SIG-M5 (cell line): Measurements from ENCODE around the gene BCL11B.

ENCODE experiments used
- DNase-seq: peaks from one replicate; lab custom pipeline; 2025; lab: John Stamatoyannopoulos, UW

BCL11B gene

GRCh38 chr14:99134516-99135046 lies 137.4 kb downstream of the BCL11B start:
- no peak for DNase-seq

GRCh38 chr14:99133636-99134515 lies 138.1 kb downstream of the BCL11B start:
- no peak for DNase-seq

GRCh38 chr14:99132821-99133635 lies 139.0 kb downstream of the BCL11B start:
- DNase-seq, result no peak

- DNase-seq, result no peak
Observed at GRCh38 chr14:99131632-99132271, 140.2 kb downstream of the BCL11B start.

- no peak for DNase-seq
Observed at GRCh38 chr14:99129998-99130397, 142.0 kb downstream of the BCL11B start.

- DNase-seq, result no peak
Observed at GRCh38 chr14:99129211-99129696, 142.7 kb downstream of the BCL11B start.

GRCh38 chr14:99128185-99128584 lies 143.8 kb downstream of the BCL11B start:
- no peak for DNase-seq

- DNase-seq, result no peak
Observed at GRCh38 chr14:99127651-99128167, 144.3 kb downstream of the BCL11B start.

GRCh38 chr14:99125616-99126431 lies 146.2 kb downstream of the BCL11B start:
- no peak for DNase-seq

- DNase-seq, result no peak
Observed at GRCh38 chr14:99125113-99125512, 146.9 kb downstream of the BCL11B start.

GRCh38 chr14:99124482-99125105 lies 147.4 kb downstream of the BCL11B start:
- DNase-seq, result no peak

GRCh38 chr14:99123208-99123870 lies 148.7 kb downstream of the BCL11B start:
- DNase-seq, result no peak

GRCh38 chr14:99122521-99123125 lies 149.4 kb downstream of the BCL11B start:
- DNase-seq, result no peak

- no peak for DNase-seq
Observed at GRCh38 chr14:99121319-99121875, 150.6 kb downstream of the BCL11B start.

- no peak for DNase-seq
Observed at GRCh38 chr14:99120526-99121318, 151.3 kb downstream of the BCL11B start.

GRCh38 chr14:99119554-99120525 lies 152.2 kb downstream of the BCL11B start:
- DNase-seq, result no peak
